IMR-90 (cell line): ENCODE data around the gene HYI. TPM values are rescaled to one million over a fixed set of nuclear protein-coding genes. Genes with fewer than 3 reads are reported as not detected.

Experiments used
- ATAC-seq: fragments of 200-7000 bp; cut with Tn5 transposase; 2 replicates; pipeline ENCODE4 v1.9.1; 2020; ENCODE audit warnings: low read depth, mild to moderate bottlenecking, moderate library complexity
- BruUV-seq: library from RNA; stranded (reverse); fragments of 400-500 nt; replicated peaks from 2 replicates; lab custom pipeline; 2021; lab: Mats Ljungman, UMichigan
- CTCF ChIA-PET: fragments of 300-600 bp; formaldehyde crosslinking; extraction: SDS; loops from one replicate; lab custom pipeline; 2021; ENCODE audit warnings: antibody characterized with exemption; lab: Yijun Ruan, JAX
- POLR2A ChIA-PET: fragments of 300-600 bp; sonication (Branson Sonifier 250); formaldehyde crosslinking; loops from one replicate; lab custom pipeline; 2022; ENCODE audit warnings: antibody characterized with exemption; ENCODE audit not compliant: unreplicated experiment; lab: Charles Lee
- DNase-seq: peaks from one replicate; pipeline ENCODE4 v3.0.0; 2013
- H2AFZ ChIP-seq: replicated peaks from 2 replicates; pipeline ENCODE3; 2013; ENCODE audit warnings: low read length, mild to moderate bottlenecking; ENCODE audit not compliant: poor library complexity
- H2AK5ac ChIP-seq: 2 replicates; pipeline ENCODE4 v1.6.1; 2013; ENCODE audit warnings: low read depth, low read length, inconsistent platforms
- H2AK9ac ChIP-seq: replicated peaks from 2 replicates; pipeline ENCODE3; 2013; ENCODE audit warnings: mild to moderate bottlenecking, low read depth, low read length, moderate library complexity; ENCODE audit not compliant: poor library complexity
- H2BK120ac ChIP-seq: 2 replicates; pipeline ENCODE4 v1.6.1; 2013; ENCODE audit warnings: low read depth, low read length, inconsistent platforms
- H2BK15ac ChIP-seq: 3 replicates; pipeline ENCODE4 v1.6.1; 2013; ENCODE audit warnings: low read depth, low read length, inconsistent platforms
- H2BK20ac ChIP-seq: 2 replicates; pipeline ENCODE4 v1.6.1; 2013; ENCODE audit warnings: low read depth, mild to moderate bottlenecking, inconsistent platforms, low read length, moderate library complexity
- H2BK5ac ChIP-seq: 2 replicates; pipeline ENCODE4 v1.6.1; 2013; ENCODE audit warnings: mild to moderate bottlenecking, low read depth, low read length, inconsistent platforms; ENCODE audit not compliant: poor library complexity, severe bottlenecking
- H3K14ac ChIP-seq: replicated peaks from 2 replicates; pipeline ENCODE4 v1.6.1; 2013; ENCODE audit warnings: low read depth, low read length, inconsistent platforms
- H3K18ac ChIP-seq: 2 replicates; pipeline ENCODE4 v1.6.1; 2013; ENCODE audit warnings: low read depth, low read length, control low read depth
- H3K23ac ChIP-seq: 2 replicates; pipeline ENCODE4 v1.6.1; 2013; ENCODE audit warnings: low read depth, low read length, inconsistent platforms
- H3K27ac ChIP-seq: 2 replicates; pipeline ENCODE4 v1.5.1; 2013; ENCODE audit warnings: mild to moderate bottlenecking, control low read depth, low read length; ENCODE audit not compliant: insufficient read depth
- H3K27me3 ChIP-seq: 2 replicates; pipeline ENCODE4 v1.6.1; 2013; ENCODE audit warnings: low read length; ENCODE audit not compliant: control insufficient read depth, insufficient read depth
- H3K36me3 ChIP-seq: 2 replicates; pipeline ENCODE4 v1.6.1; 2013; ENCODE audit warnings: low read length, mixed read lengths; ENCODE audit not compliant: control insufficient read depth, insufficient read depth
- H3K4ac ChIP-seq: 2 replicates; pipeline ENCODE4 v1.6.1; 2013; ENCODE audit warnings: low read depth, low read length, inconsistent platforms
- H3K4me1 ChIP-seq: 2 replicates; pipeline ENCODE4 v1.6.1; 2013; ENCODE audit warnings: low read length, mixed read lengths; ENCODE audit not compliant: control insufficient read depth, insufficient read depth
- H3K4me2 ChIP-seq: 2 replicates; pipeline ENCODE4 v1.6.1; 2013; ENCODE audit warnings: low read depth, mild to moderate bottlenecking, control low read depth, low read length, moderate library complexity
- H3K4me3 ChIP-seq: 2 replicates; pipeline ENCODE4 v1.5.1; 2013; ENCODE audit warnings: low read depth, mild to moderate bottlenecking, control low read depth, low read length, moderate library complexity; ENCODE audit not compliant: insufficient read depth
- H3K56ac ChIP-seq: 2 replicates; pipeline ENCODE4 v1.6.1; 2013; ENCODE audit warnings: low read length, inconsistent platforms; ENCODE audit not compliant: insufficient read depth; ENCODE audit errors: extremely low read depth
- H3K79me1 ChIP-seq, 2 experiments: 2 replicates each; pipeline ENCODE4 v1.6.1; 2013; ENCODE audit warnings: low read length in 2 of 2, inconsistent platforms in 1 of 2, low read depth in 1 of 2
- H3K9ac ChIP-seq: 2 replicates; pipeline ENCODE4 v1.6.1; 2013; ENCODE audit warnings: low read depth, low read length, control low read depth
- H3K9me1 ChIP-seq: 2 replicates; pipeline ENCODE4 v1.6.1; 2013; ENCODE audit warnings: low read length, inconsistent platforms; ENCODE audit not compliant: insufficient read depth
- H3K9me3 ChIP-seq: 2 replicates; pipeline ENCODE4 v1.6.1; 2013; ENCODE audit warnings: low read length; ENCODE audit not compliant: control insufficient read depth, insufficient read depth
- H4K20me1 ChIP-seq: 2 replicates; pipeline ENCODE4 v1.6.1; 2013; ENCODE audit warnings: low read length, inconsistent platforms; ENCODE audit not compliant: insufficient read depth
- H4K5ac ChIP-seq: 2 replicates; pipeline ENCODE4 v1.6.1; 2013; ENCODE audit warnings: mild to moderate bottlenecking, low read depth, low read length, control low read depth
- H4K8ac ChIP-seq, 2 experiments: 2 replicates each; pipeline ENCODE4 v1.6.1; 2013; ENCODE audit warnings: low read depth in 2 of 2, low read length in 2 of 2, control low read depth in 1 of 2, inconsistent platforms in 1 of 2
- H4K91ac ChIP-seq: 2 replicates; pipeline ENCODE4 v1.6.1; 2013; ENCODE audit warnings: low read depth, low read length, inconsistent platforms; ENCODE audit not compliant: insufficient read depth
- BHLHE40 ChIP-seq: fragments of 150-350 bp; IDR thresholded peaks from 2 replicates; pipeline ENCODE4 v1.6.1; 2016; ENCODE audit warnings: mild to moderate bottlenecking, low read depth, low read length
- CHD1 ChIP-seq: IDR thresholded peaks from 2 replicates; pipeline ENCODE4 v1.6.1; 2012; ENCODE audit warnings: low read depth, low read length, improper control_type of control experiment
- FOS ChIP-seq: fragments of 150-350 bp; IDR thresholded peaks from 2 replicates; pipeline ENCODE4 v1.6.1; 2016; ENCODE audit warnings: low read depth, low read length
- MAFK ChIP-seq: IDR thresholded peaks from 2 replicates; pipeline ENCODE4 v1.6.1; 2012; ENCODE audit warnings: low read depth, low read length, improper control_type of control experiment
- MAZ ChIP-seq: IDR thresholded peaks from 2 replicates; pipeline ENCODE4 v1.6.1; 2012; ENCODE audit warnings: low read depth, mild to moderate bottlenecking, low read length, improper control_type of control experiment, moderate library complexity, borderline replicate concordance
- MXI1 ChIP-seq: IDR thresholded peaks from 2 replicates; pipeline ENCODE4 v1.6.1; 2012; ENCODE audit warnings: low read depth, mild to moderate bottlenecking, low read length, moderate library complexity, borderline replicate concordance
- NFE2L2 ChIP-seq: fragments of 150-350 bp; IDR thresholded peaks from 2 replicates; pipeline ENCODE4 v1.6.1; 2016; ENCODE audit warnings: low read depth, mild to moderate bottlenecking, low read length
- POLR2A ChIP-seq: IDR thresholded peaks from 2 replicates; pipeline ENCODE4 v1.6.1; 2012; ENCODE audit warnings: mild to moderate bottlenecking, low read depth, low read length
- RCOR1 ChIP-seq: IDR thresholded peaks from 2 replicates; pipeline ENCODE4 v1.6.1; 2012; ENCODE audit warnings: mild to moderate bottlenecking, low read length, improper control_type of control experiment; ENCODE audit not compliant: insufficient replicate concordance
- RFX5 ChIP-seq: IDR thresholded peaks from 2 replicates; pipeline ENCODE4 v1.8.0; 2012; ENCODE audit warnings: low read depth, mild to moderate bottlenecking, low read length, moderate library complexity
- SMC3 ChIP-seq: fragments of 150-350 bp; IDR thresholded peaks from 2 replicates; pipeline ENCODE4 v1.6.1; 2016; ENCODE audit warnings: low read depth, mild to moderate bottlenecking, antibody characterized with exemption, low read length, moderate library complexity
- USF2 ChIP-seq: fragments of 150-350 bp; IDR thresholded peaks from 2 replicates; pipeline ENCODE4 v1.6.1; 2017; ENCODE audit warnings: mild to moderate bottlenecking, antibody characterized with exemption, low read length, low read depth
- WGBS, 2 experiments: methylation state at CpG; one replicate each; pipeline versions ENCODE4 v1.1.5 to v1.1.7; 2013; ENCODE audit warnings: missing lambda C conversion rate in 2 of 2; ENCODE audit not compliant: insufficient read length in 1 of 2; ENCODE audit errors: extremely low coverage in 2 of 2; 5-methylcytosine and 5-hydroxymethylcytosine counted together
- dilution Hi-C: fragments of 300-500 bp; cut with HindIII; formaldehyde crosslinking; loops from one replicate; pipeline ENCODE4 v1.14.3; 2018; ENCODE audit warnings: low sequenced_read_pairs; ENCODE audit not compliant: unreplicated experiment
- in situ Hi-C: fragments of 300-500 bp; cut with MboI; formaldehyde crosslinking; loops from 3 replicates; pipeline ENCODE4 v1.14.3; 2019; ENCODE audit warnings: low sequenced_read_pairs, inconsistent platforms, mixed read lengths
- intact Hi-C: fragments of 100-400 bp; cut with micrococcal nuclease; formaldehyde crosslinking; loops from 2 replicates; pipeline ENCODE4 v1.10.0; 2022
- polyA plus RNA-seq, 3 experiments: library from polyadenylated mRNA; depleted of rRNA; stranded (reverse); fragments of >200 nt; gene quantifications; 2 replicates each; pipeline ENCODE4 v1.2.3, GENCODE V29; 2012; ENCODE audit warnings: low replicate concordance in 1 of 3
- total RNA-seq: library from RNA; depleted of rRNA; stranded (reverse); fragments of >200 nt; gene quantifications from 2 replicates; pipeline ENCODE4 v1.2.3, GENCODE V29; 2012
- TF ChIP-seq, protein P1 (sequence below): fragments of 150-350 bp; IDR thresholded peaks from 2 replicates; pipeline ENCODE4 v1.6.1; 2016; ENCODE audit warnings: low read depth, mild to moderate bottlenecking, low read length, moderate library complexity, borderline replicate concordance
- TF ChIP-seq, protein P2 (sequence below): conservative IDR thresholded peaks from 2 replicates; pipeline ENCODE4 v1.5.1; 2012; ENCODE audit warnings: mild to moderate bottlenecking, low read depth, low read length, improper control_type of control experiment

Gene HYI
- total and polyA plus RNA-seq, 2 of the 4 experiments (the other 2 are of a cell fraction): 21.5 to 53.7 TPM

GRCh38 chr1:43419627-43420425 is 33.9 kb downstream of the HYI start:
- Histone ChIP-seq H3K9ac (no peak overlapping the region), H3K4me1 (no peaks in the 10 kb centered on the region), H3K23ac (no peak overlapping the region), H4K5ac (no peak overlapping the region), H2AK9ac (no peak overlapping the region), H3K36me3 (peaks cover 75% of the 10 kb centered on the region), H3K4me2 (no peak overlapping the region), H3K18ac (no peak overlapping the region), H3K9me3 (no peaks in the 10 kb centered on the region), H4K20me1 (no peaks in the 10 kb centered on the region; the same call in 1 of the 2 replicates), H3K27ac (no peak overlapping the region), H4K91ac (no peak overlapping the region), H3K4me3 (no peak overlapping the region), H3K27me3 (no peaks in the 10 kb centered on the region), H2BK120ac (no peak overlapping the region), H2BK15ac (no peak overlapping the region), H3K4ac (no peak overlapping the region), H3K9me1 (peaks cover 12% of the 10 kb centered on the region; the same call in 1 of the 2 replicates), H4K8ac (no peak overlapping the region), H3K56ac (no peak overlapping the region), H3K79me1 (peaks cover 0 to 6% of the 10 kb centered on the region in 2 experiments; a peak in 2 of 4 replicates), H2BK5ac (no peak overlapping the region), H2AFZ (no peak overlapping the region), H2AK5ac (no peak overlapping the region), H2BK20ac (no peak overlapping the region), H3K14ac (no peak overlapping the region)
- dilution Hi-C loops (no loop called here), in situ Hi-C loops (loop anchor here (25.0 kb wide), 1 partner anchor 508 kb away; no protein-coding TSS in a partner anchor), intact Hi-C loops (no loop called here)
- POLR2A ChIA-PET: no interaction called here
- BruUV-seq: no TSS peak
- 98% methylated on average over 8 of the region's 13 CpGs; no CpG with 5 or more reads in 1 of the 2 experiments for WGBS, 2 experiments
- DNase-seq (no peak), ATAC-seq (no peak)
- CTCF ChIA-PET: interaction anchor here (1.4 kb wide), 1 partner anchor 193 kb away, joined by 4 read pairs; no protein-coding TSS in a partner anchor
- no peak for TF ChIP-seq RFX5
- TF ChIP-seq MXI1: no peak
- no peak for TF ChIP-seq USF2
- TF ChIP-seq FOS: no peak
- no peak for TF ChIP-seq SMC3
- TF ChIP-seq, protein P1, sequence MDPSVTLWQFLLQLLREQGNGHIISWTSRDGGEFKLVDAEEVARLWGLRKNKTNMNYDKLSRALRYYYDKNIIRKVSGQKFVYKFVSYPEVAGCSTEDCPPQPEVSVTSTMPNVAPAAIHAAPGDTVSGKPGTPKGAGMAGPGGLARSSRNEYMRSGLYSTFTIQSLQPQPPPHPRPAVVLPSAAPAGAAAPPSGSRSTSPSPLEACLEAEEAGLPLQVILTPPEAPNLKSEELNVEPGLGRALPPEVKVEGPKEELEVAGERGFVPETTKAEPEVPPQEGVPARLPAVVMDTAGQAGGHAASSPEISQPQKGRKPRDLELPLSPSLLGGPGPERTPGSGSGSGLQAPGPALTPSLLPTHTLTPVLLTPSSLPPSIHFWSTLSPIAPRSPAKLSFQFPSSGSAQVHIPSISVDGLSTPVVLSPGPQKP: no peak
- no peak for TF ChIP-seq MAZ
- TF ChIP-seq MAFK: no peak
- TF ChIP-seq CHD1: no peak
- no peak for TF ChIP-seq NFE2L2
- no peak for TF ChIP-seq RCOR1
- TF ChIP-seq, protein P2, sequence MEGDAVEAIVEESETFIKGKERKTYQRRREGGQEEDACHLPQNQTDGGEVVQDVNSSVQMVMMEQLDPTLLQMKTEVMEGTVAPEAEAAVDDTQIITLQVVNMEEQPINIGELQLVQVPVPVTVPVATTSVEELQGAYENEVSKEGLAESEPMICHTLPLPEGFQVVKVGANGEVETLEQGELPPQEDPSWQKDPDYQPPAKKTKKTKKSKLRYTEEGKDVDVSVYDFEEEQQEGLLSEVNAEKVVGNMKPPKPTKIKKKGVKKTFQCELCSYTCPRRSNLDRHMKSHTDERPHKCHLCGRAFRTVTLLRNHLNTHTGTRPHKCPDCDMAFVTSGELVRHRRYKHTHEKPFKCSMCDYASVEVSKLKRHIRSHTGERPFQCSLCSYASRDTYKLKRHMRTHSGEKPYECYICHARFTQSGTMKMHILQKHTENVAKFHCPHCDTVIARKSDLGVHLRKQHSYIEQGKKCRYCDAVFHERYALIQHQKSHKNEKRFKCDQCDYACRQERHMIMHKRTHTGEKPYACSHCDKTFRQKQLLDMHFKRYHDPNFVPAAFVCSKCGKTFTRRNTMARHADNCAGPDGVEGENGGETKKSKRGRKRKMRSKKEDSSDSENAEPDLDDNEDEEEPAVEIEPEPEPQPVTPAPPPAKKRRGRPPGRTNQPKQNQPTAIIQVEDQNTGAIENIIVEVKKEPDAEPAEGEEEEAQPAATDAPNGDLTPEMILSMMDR: no peak
- TF ChIP-seq BHLHE40: no peak
- no peak for TF ChIP-seq POLR2A
